GM12874 (cell line): Measurements from ENCODE around the gene INPP5A.

Experiments
- CTCF ChIP-seq: IDR thresholded peaks from 2 replicates; pipeline ENCODE4 v1.5.1; 2011; ENCODE audit warnings: low read depth, mild to moderate bottlenecking, control low read depth, low read length, moderate library complexity; ENCODE audit not compliant: insufficient read depth

The INPP5A gene

GRCh38 chr10:132604686-132605085 lies 67.1 kb downstream of the INPP5A start:
- TF ChIP-seq CTCF = no peak

GRCh38 chr10:132605390-132605789 lies 67.8 kb downstream of the INPP5A start:
- no peak for TF ChIP-seq CTCF

- no peak for TF ChIP-seq CTCF
These were observed 68.5 kb downstream of the INPP5A start for GRCh38 chr10:132606031-132606491.

GRCh38 chr10:132606536-132607316 lies 69.1 kb downstream of the INPP5A start:
- TF ChIP-seq CTCF = no peak

- TF ChIP-seq CTCF = no peak
These were observed 69.9 kb downstream of the INPP5A start for GRCh38 chr10:132607491-132607890.

GRCh38 chr10:132607961-132608495 lies 70.4 kb downstream of the INPP5A start:
- TF ChIP-seq CTCF = no peak

- TF ChIP-seq CTCF = no peak
These were observed 71.1 kb downstream of the INPP5A start for GRCh38 chr10:132608511-132609195.
